Subcutaneous abdominal adipose tissue (tissue), 5 donors: ENCODE results near the gene SIRT2.
A peak's percentile ranks its signal among the peaks of the same experiment; 100 is the strongest.
"Not testable (repeated sequence)": the region's sequence is repeated elsewhere in the genome, so short reads cannot be mapped to it uniquely, and the experiment has no call there.

Experiments
- H3K27ac ChIP-seq: one replicate; pipeline ENCODE4 v1.7.0; 2013; ENCODE audit warnings: low read depth, mild to moderate bottlenecking, inconsistent platforms, low read length, moderate library complexity
- H3K27me3 ChIP-seq, 5 donors: one replicate each; pipeline ENCODE4 v1.7.0; 2013; ENCODE audit warnings: low read length in 5 of 5, inconsistent platforms in 1 of 5; ENCODE audit not compliant: control insufficient read depth in 5 of 5, insufficient read depth in 4 of 5
- H3K36me3 ChIP-seq, 5 donors: one replicate each; pipeline ENCODE4 v1.7.0; 2013; ENCODE audit warnings: low read length in 5 of 5; ENCODE audit not compliant: control insufficient read depth in 5 of 5, insufficient read depth in 5 of 5
- H3K4me1 ChIP-seq, 5 donors: one replicate each; pipeline ENCODE4 v1.7.0; 2013; ENCODE audit warnings: low read length in 5 of 5, mild to moderate bottlenecking in 3 of 5, moderate library complexity in 1 of 5; ENCODE audit not compliant: control insufficient read depth in 5 of 5, insufficient read depth in 5 of 5
- H3K4me3 ChIP-seq, 5 donors: one replicate each; pipeline ENCODE4 v1.7.0; 2013; ENCODE audit warnings: low read length in 5 of 5, low read depth in 1 of 5
- H3K9ac ChIP-seq, 5 donors: one replicate each; pipeline ENCODE4 v1.7.0; 2013; ENCODE audit warnings: low read length in 5 of 5, mild to moderate bottlenecking in 4 of 5, moderate library complexity in 3 of 5
- H3K9me3 ChIP-seq, 5 donors: one replicate each; pipeline ENCODE4 v1.7.0; 2013; ENCODE audit warnings: low read length in 5 of 5; ENCODE audit not compliant: control insufficient read depth in 5 of 5
- donor health status: healthy.
- donor health status: healthy.
- donor health status: healthy.
- donor health status: healthy.
- donor health status: healthy.

The SIRT2 gene

DNA sequence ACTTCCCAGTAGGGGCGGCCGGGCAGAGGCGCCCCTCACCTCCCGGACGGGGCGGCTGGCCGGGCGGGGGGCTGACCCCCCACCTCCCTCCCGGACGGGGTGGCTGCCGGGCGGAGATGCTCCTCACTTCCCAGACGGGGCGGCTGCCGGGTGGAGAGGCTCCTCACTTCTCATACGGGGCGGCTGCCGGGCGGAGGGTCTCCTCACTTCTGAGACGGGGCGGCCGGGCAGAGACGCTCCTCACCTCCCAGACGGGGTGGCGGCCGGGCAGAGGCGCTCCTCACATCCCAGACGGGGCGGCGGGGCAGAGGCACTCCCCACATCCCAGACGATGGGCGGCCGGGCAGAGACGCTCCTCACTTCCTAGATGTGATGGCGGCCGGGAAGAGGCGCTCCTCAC lies 43.7 kb downstream of the SIRT2 start:
- not testable (repeated sequence) for H3K9ac ChIP-seq, H3K36me3 ChIP-seq, H3K9me3 ChIP-seq, H3K4me3 ChIP-seq, H3K27ac ChIP-seq, H3K27me3 ChIP-seq
- peaks cover 3 to 25% (median 20%) of the 10 kb centered on the region in 5 donors for H3K4me1 ChIP-seq

DNA sequence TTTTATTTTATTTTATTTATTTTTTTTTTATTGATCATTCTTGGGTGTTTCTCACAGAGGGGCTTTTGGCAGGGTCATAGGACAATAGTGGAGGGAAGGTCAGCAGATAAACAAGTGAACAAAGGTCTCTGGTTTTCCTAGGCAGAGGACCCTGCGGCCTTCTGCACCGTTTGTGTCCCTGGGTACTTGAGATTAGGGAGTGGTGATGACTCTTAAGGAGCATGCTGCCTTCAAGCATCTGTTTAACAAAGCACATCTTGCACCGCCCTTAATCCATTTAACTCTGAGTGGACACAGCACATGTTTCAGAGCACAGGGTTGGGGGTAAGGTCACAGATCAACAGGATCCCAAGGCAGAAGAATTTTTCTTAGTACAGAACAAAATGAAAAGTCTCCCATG lies 44.5 kb downstream of the SIRT2 start:
- not testable (repeated sequence) for H3K4me3 ChIP-seq, H3K9ac ChIP-seq, H3K27ac ChIP-seq, H3K9me3 ChIP-seq, H3K27me3 ChIP-seq, H3K36me3 ChIP-seq
- peaks cover 9 to 25% (median 22%) of the 10 kb centered on the region in 5 donors for H3K4me1 ChIP-seq

DNA sequence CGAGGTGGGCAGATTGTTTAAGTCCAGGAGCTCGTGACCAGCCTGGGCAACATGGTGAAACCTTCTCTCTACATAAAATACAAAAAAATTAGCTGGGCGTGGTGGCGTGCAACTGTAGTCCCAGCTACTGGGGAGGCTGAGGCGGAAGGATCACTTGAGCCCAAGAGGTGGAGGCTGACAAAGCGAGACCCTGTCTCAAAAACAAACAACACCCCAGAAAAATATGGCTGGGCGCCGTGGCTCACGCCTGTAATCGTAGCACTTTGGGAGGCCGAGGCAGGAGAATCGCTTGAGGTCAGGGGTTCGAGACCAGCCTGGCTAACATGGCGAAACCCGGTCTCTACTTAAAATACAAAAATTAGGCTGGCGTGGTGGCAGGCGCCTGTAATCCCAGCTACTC lies 46.2 kb downstream of the SIRT2 start:
- H3K27ac ChIP-seq = peak overlapping the region; percentile 93
- H3K4me3 ChIP-seq = peak overlapping the region in 2 of 5 donors; percentile 80 to 89

DNA sequence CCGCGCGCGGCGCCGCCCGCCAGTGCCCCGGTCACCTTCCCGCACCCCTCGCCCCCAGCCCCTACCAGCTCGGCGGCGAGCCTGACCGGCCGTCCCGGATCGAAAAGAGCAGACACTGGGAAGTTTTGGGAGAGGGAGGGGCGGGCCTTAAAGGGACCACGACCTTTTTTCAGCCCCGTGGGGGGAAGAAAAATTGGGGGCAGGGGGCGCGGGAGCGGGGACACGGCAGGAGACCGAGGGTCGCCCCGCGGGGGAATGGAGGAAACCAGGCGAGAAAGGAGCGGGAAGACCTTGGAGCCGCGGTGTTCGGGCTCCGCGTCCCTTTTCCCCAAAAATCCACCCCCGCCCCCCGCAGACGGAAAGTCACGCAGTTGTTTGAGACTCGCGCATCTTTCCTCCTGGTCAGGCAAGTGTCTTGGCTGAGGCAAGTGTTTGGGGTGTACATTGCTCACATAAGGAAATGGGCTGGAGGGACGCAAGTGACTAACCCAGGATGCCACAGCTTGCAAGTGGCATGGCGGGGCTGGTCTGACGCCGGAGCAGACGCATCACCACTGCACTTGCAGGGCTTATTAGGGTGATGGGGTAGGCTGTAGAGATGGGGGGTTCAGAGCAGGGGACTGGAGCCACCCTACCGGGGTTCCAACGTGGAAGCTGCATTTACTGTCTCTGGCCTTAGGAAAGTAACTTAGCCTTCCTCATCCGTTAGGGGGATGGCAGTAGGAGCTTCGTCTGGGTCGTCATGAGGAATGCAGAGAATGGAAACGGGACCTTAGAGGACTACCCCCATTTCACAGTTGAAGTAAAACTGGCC lies 47.0 kb downstream of the SIRT2 start:
- peaks cover 14 to 38% (median 36%) of the 10 kb centered on the region in 5 donors for H3K4me1 ChIP-seq
- peak overlapping the region; percentile 70 to 89 (median 79) for H3K4me3 ChIP-seq
- peak overlapping the region; percentile 93 for H3K27ac ChIP-seq
- H3K9me3 ChIP-seq = no peaks in the 10 kb centered on the region
- H3K9ac ChIP-seq = peak overlapping the region in 4 of 5 donors; percentile 83 to 90 (median 88)
- H3K27me3 ChIP-seq = no peaks in the 10 kb centered on the region
- peaks cover 0 to 4% (median 3%) of the 10 kb centered on the region in 5 donors for H3K36me3 ChIP-seq

More for the DNA sequence above, 46.2 kb downstream of the SIRT2 start:
- peaks cover 12 to 33% (median 30%) of the 10 kb centered on the region in 5 donors for H3K4me1 ChIP-seq
- H3K9ac ChIP-seq = peak overlapping the region in 1 of 5 donors; percentile 90
- no peaks in the 10 kb centered on the region for H3K36me3 ChIP-seq
- no peaks in the 10 kb centered on the region for H3K9me3 ChIP-seq
- H3K27me3 ChIP-seq = no peaks in the 10 kb centered on the region

DNA sequence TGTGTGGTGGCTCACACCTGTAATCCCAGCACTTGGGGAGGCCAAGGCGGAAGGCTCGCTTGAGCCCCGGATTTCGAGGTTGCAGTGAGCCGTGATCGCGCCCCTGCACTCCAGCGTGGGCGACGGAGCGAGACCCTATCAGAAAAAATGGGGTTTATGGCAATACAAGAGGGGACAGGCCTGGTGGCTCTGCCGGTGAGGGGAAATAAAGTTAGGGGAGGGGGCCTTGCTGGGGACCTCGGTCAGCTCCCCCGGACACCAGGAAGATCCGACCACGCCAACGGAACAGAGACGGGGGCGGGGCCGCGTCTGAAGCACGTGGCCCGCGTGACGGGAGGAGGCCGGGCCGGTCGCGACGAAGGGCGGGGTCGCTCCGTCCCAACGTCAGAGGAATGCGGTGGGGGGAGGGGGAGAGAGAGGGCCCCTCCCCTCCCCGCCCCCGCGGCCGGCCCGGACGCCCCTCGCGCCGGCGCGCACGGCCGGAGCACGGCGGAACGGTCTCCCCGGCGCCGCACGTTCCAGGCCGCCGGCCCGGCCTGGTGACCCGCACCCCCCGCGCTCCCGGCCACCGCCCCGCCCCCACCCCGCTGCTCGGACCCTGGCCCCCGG lies 47.7 kb downstream of the SIRT2 start:
- Histone ChIP-seq H3K27me3 (no peaks in the 10 kb centered on the region), H3K9me3 (no peaks in the 10 kb centered on the region), H3K4me1 (peaks cover 16 to 44% (median 40%) of the 10 kb centered on the region in 5 donors), H3K4me3 (peak overlapping the region; percentile 54 to 91 (median 80)), H3K36me3 (peaks cover 0 to 11% (median 10%) of the 10 kb centered on the region in 5 donors), H3K9ac (peak overlapping the region; percentile 68 to 90 (median 87)), H3K27ac (peak overlapping the region; percentile 96)

DNA sequence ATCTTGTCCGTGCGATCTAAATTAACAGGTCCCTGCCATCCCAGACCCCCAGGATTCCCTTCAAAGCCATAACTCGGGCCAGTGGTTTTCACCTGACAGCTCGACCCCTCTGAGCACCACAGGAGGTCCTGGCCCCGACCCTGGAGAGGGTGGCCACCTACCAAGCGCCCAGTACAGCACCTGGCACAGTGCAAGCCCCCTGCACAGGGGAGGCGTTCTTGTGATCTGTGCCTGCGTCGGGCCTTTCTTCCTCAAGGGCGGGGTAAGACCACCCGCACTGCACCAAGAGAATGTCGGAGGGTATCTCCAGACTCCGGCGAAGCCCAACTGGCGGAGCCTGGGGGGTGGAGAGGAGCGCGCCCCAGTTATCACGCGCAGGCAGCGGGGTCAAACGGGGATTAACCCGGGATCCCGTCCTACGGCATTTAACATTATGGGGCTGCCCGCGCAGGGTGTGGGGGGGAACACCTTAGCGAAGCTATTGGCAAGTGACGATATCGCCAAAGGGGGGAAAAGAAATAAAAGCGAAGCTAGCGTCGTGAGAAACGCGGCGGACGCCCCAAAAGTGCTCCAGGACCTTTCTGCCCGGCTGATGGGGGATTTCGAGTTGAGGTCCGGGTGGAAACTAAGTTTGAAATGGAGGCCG lies 48.3 kb downstream of the SIRT2 start:
- H3K4me1 ChIP-seq = peaks cover 16 to 44% (median 41%) of the 10 kb centered on the region in 5 donors
- no peaks in the 10 kb centered on the region for H3K9me3 ChIP-seq
- H3K4me3 ChIP-seq = peak overlapping the region; percentile 54 to 91 (median 80)
- H3K36me3 ChIP-seq = peaks cover 2 to 18% (median 17%) of the 10 kb centered on the region in 5 donors
- H3K27me3 ChIP-seq = no peaks in the 10 kb centered on the region
- H3K9ac ChIP-seq = peak overlapping the region; percentile 69 to 88 (median 80)
- peak overlapping the region; percentile 96 for H3K27ac ChIP-seq

DNA sequence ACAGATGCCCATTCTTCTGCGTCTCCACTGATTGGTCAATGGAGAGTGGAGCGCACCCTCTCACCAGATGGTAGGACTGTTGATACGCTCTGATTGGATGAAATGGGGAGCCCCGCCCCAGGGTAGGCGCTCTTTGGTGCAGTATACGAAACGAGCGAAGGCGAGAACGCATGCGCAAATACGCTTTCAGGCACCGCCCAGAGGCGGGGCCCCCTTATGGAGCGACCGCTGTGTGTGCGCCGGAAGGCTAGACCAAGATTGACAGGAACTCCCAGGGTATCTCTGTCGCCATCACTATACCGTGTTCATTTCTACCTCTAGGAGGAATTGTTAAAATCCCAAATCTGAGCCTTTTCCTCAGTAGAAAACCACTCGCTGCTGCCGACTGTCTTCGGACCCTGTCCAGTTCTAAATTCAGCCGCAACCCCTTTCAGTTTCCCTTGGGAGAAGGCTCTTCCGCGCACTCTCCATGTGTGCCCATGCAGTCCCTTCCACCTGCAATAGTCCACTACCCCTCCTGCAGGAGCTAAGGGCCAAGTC lies 48.9 kb downstream of the SIRT2 start:
- no peaks in the 10 kb centered on the region for H3K9me3 ChIP-seq

DNA sequence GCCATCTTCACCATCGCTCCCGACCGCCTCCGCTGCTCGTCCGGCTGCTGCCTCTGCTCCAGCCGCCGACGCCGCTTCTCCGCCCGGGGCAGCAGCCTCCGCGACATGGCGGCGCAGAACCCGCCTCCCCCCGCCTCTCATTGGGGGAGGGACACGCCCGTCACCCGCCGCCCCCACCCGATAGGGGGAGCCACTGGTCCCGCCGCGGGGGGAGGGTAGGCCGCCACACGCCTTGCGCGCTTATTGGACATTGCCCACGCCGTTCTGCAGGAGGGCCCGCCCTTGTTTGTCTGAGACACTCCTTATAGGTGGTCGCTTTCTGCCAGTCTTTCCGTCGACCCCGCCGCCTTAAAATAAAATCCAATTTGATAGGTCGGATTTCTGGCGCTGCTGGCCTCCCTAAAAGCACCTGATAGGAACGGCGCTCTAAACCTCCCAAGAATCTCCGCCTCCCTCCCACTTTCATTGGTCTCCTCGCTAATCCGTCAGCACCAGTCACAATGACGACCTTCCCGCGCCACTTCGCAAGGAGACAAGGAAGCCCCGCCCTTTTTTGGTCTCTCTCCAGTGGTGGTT lies 49.5 kb downstream of the SIRT2 start, which contains the start of gene HNRNPL:
Gene HNRNPL, minus strand, starts transcription at position 127 of the 576 bp plus-strand sequence. Its CDS starts 20 bp downstream, at position 107.
- H3K9me3 ChIP-seq = no peaks in the 10 kb centered on the region
- peak within 1 kb of the TSS; percentile 97 for H3K27ac ChIP-seq
- peaks cover 2 to 29% (median 28%) of the 10 kb centered on the region in 5 donors for H3K36me3 ChIP-seq
- H3K4me1 ChIP-seq = peaks cover 16 to 46% (median 41%) of the 10 kb centered on the region in 5 donors
- H3K4me3 ChIP-seq = peak within 1 kb of the TSS; percentile 71 to 91 (median 80)
- peak within 1 kb of the TSS; percentile 77 to 88 (median 85) for H3K9ac ChIP-seq
- no peaks in the 10 kb centered on the region for H3K27me3 ChIP-seq

More for the DNA sequence above, 48.9 kb downstream of the SIRT2 start:
- Histone ChIP-seq H3K4me3 (peak overlapping the region; percentile 54 to 91 (median 80)), H3K27ac (peak overlapping the region; percentile 96), H3K36me3 (peaks cover 2 to 24% (median 22%) of the 10 kb centered on the region in 5 donors), H3K9ac (peak overlapping the region; percentile 69 to 88 (median 80)), H3K27me3 (no peaks in the 10 kb centered on the region), H3K4me1 (peaks cover 16 to 44% (median 41%) of the 10 kb centered on the region in 5 donors)

DNA sequence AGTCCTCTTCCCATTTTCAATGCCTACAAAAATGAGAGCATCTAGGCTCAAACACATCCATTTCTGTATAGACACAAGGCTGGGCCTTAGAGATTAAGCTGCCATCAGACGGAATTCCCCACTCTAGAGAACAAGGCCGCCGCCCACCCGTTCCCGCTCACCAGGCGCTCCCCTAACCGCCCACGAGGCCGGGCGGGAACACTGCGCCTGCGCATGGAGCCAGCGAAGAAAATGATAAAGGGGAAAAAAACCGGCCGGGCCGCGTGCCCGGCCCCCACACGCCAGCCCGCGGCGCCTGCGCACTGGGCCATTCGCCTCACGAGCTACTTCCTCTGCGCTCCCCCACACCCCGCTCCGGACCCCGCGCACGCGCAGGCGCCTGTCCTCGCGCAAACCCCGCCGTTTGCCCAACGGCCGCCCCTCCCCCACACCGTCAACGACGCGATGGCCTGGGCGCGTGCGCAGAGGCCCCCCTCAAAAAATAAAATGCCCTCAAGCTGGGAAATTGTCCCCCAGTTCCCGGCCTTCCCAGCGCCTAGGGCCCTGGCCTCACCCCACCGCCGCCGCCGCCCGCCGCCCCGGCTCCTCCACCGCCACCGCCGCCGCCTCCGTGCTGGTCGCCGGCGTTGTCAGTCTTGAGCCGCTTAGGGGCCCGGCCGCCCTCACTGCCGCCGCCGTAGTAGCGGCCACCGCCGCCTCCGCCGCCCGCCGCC lies 50.1 kb downstream of the SIRT2 start:
- H3K9ac ChIP-seq = peak overlapping the region; percentile 32 to 88 (median 81)
- peak overlapping the region; percentile 97 for H3K27ac ChIP-seq
- peaks cover 16 to 46% (median 41%) of the 10 kb centered on the region in 5 donors for H3K4me1 ChIP-seq
- peaks cover 2 to 35% (median 35%) of the 10 kb centered on the region in 5 donors for H3K36me3 ChIP-seq
- no peaks in the 10 kb centered on the region for H3K9me3 ChIP-seq
- H3K4me3 ChIP-seq = peak overlapping the region; percentile 59 to 75 (median 73)
- H3K27me3 ChIP-seq = no peaks in the 10 kb centered on the region
